Tibial artery (tissue), 4 donors: Measurements from ENCODE around the gene SEC22A.
"Not testable (repeated sequence)": the region's sequence is repeated elsewhere in the genome, so short reads cannot be mapped to it uniquely, and the experiment has no call there.

Experiments used
- DNase-seq, 2 donors: peaks; one replicate each; pipeline ENCODE4 v3.0.0-alpha.2; 2019
- H3K27ac ChIP-seq, 2 donors: fragments of 200-600 bp; sonication (generic) in 1 of 2; 1 replicate in 1 of 2; 2 replicates in 1 of 2; pipeline ENCODE4 v1.5.1; 2018 to 2019; ENCODE audit warnings: mild to moderate bottlenecking in 1 of 2
- H3K27me3 ChIP-seq, 2 donors: fragments of 200-600 bp; sonication (generic) in 1 of 2; one replicate each; pipeline versions ENCODE4 v1.5.1 to v1.6.0; 2016 to 2019
- H3K36me3 ChIP-seq, 3 donors: fragments of 200-600 bp; sonication (generic) in 2 of 3; one replicate each; pipeline ENCODE4 v1.5.1; 2016 to 2019; ENCODE audit warnings: mild to moderate bottlenecking in 2 of 3
- H3K4me1 ChIP-seq, 4 donors: fragments of 200-600 bp; sonication (generic) in 2 of 4; 1 replicate in 3 of 4; 2 replicates in 1 of 4; pipeline ENCODE4 v1.5.1; 2016 to 2019
- H3K4me3 ChIP-seq, 2 donors: fragments of 200-600 bp; sonication (generic) in 1 of 2; 1 replicate in 1 of 2; 2 replicates in 1 of 2; pipeline ENCODE4 v1.5.1; 2018 to 2019; ENCODE audit warnings: mild to moderate bottlenecking in 2 of 2
- H3K9me3 ChIP-seq, 3 donors: fragments of 200-600 bp; sonication (generic) in 1 of 3; one replicate each; pipeline ENCODE4 v1.5.1; 2016 to 2019
- intact Hi-C: fragments of 100-400 bp; cut with DNase I; formaldehyde crosslinking; loops from one replicate; pipeline ENCODE4 v1.15.0; 2023; ENCODE audit warnings: low total_unique reads
- TF ChIP-seq, protein P1 (sequence below), 2 experiments: fragments of 200-600 bp in 1 of 2; fragments of 450-650 bp in 1 of 2; IDR thresholded peaks; one replicate each; pipeline ENCODE4 v1.5.1; 2017 to 2019; ENCODE audit warnings: antibody characterized with exemption in 2 of 2, mild to moderate bottlenecking in 1 of 2, moderate library complexity in 1 of 2

Gene SEC22A

DNA sequence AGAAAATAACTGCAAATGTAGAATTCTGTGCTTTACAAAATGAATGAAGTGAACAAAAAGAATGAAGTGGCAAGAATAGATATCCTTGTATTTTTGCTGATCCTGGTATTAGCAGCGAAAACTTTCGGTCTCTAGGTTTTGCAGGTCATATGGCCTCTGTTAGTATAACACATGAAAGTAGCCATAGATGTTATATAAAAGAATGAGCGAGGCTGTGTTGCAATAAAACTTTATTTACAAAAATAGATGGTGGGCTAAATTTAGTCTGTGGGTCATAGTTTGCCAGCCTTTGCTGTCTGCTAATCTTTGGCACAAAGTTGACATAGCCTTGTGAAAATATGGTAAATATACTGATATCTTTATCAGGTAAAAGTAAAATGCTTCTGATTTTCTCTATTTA is 35.2 kb downstream of the SEC22A start:
- intact Hi-C loops, result no loop called here
- Histone ChIP-seq H3K9me3 (no peaks in the 10 kb centered on the region), H3K4me1 (no peaks in the 10 kb centered on the region), H3K4me3 (no peak overlapping the region), H3K27me3 (no peaks in the 10 kb centered on the region), H3K36me3 (peaks cover 1 to 16% (median 5%) of the 10 kb centered on the region in 3 donors), H3K27ac (no peak overlapping the region)
- TF ChIP-seq, protein P1, sequence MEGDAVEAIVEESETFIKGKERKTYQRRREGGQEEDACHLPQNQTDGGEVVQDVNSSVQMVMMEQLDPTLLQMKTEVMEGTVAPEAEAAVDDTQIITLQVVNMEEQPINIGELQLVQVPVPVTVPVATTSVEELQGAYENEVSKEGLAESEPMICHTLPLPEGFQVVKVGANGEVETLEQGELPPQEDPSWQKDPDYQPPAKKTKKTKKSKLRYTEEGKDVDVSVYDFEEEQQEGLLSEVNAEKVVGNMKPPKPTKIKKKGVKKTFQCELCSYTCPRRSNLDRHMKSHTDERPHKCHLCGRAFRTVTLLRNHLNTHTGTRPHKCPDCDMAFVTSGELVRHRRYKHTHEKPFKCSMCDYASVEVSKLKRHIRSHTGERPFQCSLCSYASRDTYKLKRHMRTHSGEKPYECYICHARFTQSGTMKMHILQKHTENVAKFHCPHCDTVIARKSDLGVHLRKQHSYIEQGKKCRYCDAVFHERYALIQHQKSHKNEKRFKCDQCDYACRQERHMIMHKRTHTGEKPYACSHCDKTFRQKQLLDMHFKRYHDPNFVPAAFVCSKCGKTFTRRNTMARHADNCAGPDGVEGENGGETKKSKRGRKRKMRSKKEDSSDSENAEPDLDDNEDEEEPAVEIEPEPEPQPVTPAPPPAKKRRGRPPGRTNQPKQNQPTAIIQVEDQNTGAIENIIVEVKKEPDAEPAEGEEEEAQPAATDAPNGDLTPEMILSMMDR (IDR thresholded peaks at IDR 0.05), result no peak
- no peak for DNase-seq

DNA sequence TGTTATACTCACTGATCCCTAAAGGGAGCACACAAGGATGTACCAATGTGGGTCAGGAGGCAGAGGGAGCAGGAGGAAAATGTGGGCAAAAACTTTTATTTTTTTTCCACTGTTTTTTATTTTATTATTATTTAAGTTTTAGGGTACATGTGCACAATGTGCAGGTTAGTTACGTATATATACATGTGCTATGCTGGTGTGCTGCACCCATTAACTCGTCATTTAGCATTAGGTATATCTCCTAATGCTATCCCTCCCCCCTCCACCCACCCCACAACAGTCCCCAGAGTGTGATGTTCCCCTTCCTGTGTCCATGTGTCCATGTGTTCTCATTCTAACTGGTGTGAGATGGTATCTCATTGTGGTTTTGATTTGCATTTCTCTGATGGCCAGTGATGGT is 37.4 kb downstream of the SEC22A start:
- H3K4me1 ChIP-seq, H3K27me3 ChIP-seq, H3K9me3 ChIP-seq, H3K36me3 ChIP-seq, DNase-seq, H3K4me3 ChIP-seq, H3K27ac ChIP-seq, intact Hi-C loops: not testable (repeated sequence)

DNA sequence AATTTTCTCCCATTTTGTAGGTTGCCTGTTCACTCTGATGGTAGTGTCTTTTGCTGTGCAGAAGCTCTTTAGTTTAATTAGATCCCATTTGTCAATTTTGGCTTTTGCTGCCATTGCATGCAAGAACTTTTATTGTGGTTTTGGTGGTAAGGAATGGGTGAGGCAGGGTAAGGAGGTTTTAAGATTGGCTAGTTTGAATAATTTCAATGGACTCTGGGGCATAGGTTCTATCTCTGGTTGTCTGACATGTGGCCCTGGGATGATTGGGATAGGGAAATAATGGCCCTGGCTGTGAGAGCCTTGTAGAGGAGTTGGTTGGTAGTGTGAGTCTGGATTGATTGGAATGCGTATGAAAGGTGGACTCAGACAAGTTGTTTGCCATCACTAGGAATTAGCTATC is 38.0 kb downstream of the SEC22A start:
- no peak overlapping the region for H3K27ac ChIP-seq
- TF ChIP-seq, protein P1 (IDR thresholded peaks at IDR 0.05), result no peak
- no peak overlapping the region for H3K4me3 ChIP-seq
- intact Hi-C loops, result no loop called here
- H3K36me3 ChIP-seq, result peaks cover 4 to 8% (median 5%) of the 10 kb centered on the region in 3 donors
- H3K4me1 ChIP-seq, result peaks cover 0 to 10% (median 0%) of the 10 kb centered on the region in 4 donors
- no peaks in the 10 kb centered on the region for H3K27me3 ChIP-seq
- H3K9me3 ChIP-seq, result no peaks in the 10 kb centered on the region
- no peak for DNase-seq

DNA sequence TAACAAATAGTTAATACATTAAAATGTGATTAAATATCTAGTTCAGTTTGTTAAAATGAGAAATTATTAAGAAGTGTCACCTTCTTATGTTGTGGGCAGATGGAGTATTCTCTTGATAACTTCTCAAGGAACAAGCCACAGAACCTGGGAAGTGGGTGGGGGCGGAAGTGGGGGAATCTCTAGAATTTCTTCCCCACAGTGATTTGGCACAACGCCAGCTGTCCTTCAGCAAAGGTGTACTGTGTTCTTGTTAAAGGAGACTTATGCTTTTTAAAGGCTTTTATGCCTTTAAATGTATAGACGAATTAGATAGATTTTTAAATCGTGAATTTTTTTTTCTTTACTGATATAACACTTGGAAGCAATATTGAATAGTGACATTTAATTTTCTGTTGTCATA is 42.4 kb downstream of the SEC22A start:
- H3K9me3 ChIP-seq, result no peaks in the 10 kb centered on the region
- DNase-seq, result no peak
- intact Hi-C loops, result no loop called here
- H3K27ac ChIP-seq, result no peak overlapping the region
- H3K36me3 ChIP-seq, result peaks cover 8 to 10% (median 8%) of the 10 kb centered on the region in 3 donors
- H3K4me3 ChIP-seq, result no peak overlapping the region
- TF ChIP-seq, protein P1 (IDR thresholded peaks at IDR 0.05), result no peak
- no peaks in the 10 kb centered on the region for H3K27me3 ChIP-seq
- peaks cover 0 to 24% (median 10%) of the 10 kb centered on the region in 4 donors for H3K4me1 ChIP-seq

DNA sequence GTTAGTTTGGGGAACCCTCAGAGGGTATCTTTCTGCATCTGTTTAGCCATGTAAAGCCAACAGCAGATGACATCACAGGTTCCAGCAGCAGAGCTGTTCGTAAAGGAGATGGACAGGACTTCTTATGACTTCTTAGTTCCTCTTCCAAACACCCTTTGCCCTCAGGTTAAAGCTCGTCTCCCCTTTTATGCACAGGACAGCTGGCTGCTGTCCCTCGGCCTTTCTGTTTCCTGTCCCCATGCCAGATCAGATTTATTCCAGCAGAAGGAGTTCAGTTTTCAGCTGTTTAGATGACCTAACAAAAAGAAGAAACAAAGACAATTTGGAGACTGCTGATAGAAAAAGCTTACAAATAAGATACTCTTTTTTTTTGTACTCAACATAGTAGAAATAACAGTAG is 45.1 kb downstream of the SEC22A start:
- Histone ChIP-seq H3K27ac (peak overlapping the region in 1 of 2 donors; percentile 42), H3K9me3 (no peaks in the 10 kb centered on the region), H3K4me3 (no peak overlapping the region), H3K4me1 (peaks cover 0 to 37% (median 15%) of the 10 kb centered on the region in 4 donors), H3K36me3 (peaks cover 3 to 9% (median 4%) of the 10 kb centered on the region in 3 donors), H3K27me3 (no peaks in the 10 kb centered on the region)
- no peak for DNase-seq
- TF ChIP-seq, protein P1 (IDR thresholded peaks at IDR 0.05), result no peak
- intact Hi-C loops, result no loop called here

DNA sequence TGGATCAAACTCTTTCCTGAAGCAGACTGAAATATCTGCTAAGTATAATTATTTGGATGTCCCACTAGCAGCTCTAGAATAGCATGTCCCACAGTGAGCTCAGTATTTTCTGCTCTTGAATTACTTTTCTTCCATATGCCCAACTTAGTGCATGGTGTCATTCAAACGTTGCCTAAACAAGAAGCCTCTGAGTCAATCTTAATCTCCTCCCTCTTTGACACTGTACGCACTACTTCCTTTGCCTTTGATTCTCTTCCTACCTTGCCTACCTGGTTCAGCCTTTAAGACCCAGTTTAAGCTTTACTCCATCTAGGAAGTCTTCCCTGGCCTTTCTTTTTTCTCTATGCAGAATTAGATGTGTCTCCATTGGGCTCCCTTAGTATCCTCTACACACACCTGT is 54.5 kb downstream of the SEC22A start:
- Histone ChIP-seq H3K27ac (no peak overlapping the region), H3K4me3 (no peak overlapping the region), H3K4me1 (peaks cover 0 to 5% (median 0%) of the 10 kb centered on the region in 4 donors), H3K27me3 (no peaks in the 10 kb centered on the region), H3K9me3 (no peaks in the 10 kb centered on the region), H3K36me3 (no peaks in the 10 kb centered on the region)
- TF ChIP-seq, protein P1 (IDR thresholded peaks at IDR 0.05), result no peak
- intact Hi-C loops, result loop anchor here (5.0 kb wide), 2 partner anchors 229 to 314 kb away; partner anchors contain the start of gene SEMA5B
- DNase-seq, result no peak
